Pancreas (tissue), 10 donors: ENCODE data around the gene RPRD1A. TPM values are rescaled to one million over a fixed set of nuclear protein-coding genes. Genes with fewer than 3 reads are reported as not detected.
A peak's percentile ranks its signal among the peaks of the same experiment; 100 is the strongest.
"Not testable (repeated sequence)": the region's sequence is repeated elsewhere in the genome, so short reads cannot be mapped to it uniquely, and the experiment has no call there.

Source experiments
- ATAC-seq, 4 donors: fragments of 200-7000 bp; cut with Tn5 transposase; one replicate each; pipeline versions ENCODE4 v1.8.0 to v1.9.1; 2020; ENCODE audit warnings: mild to moderate bottlenecking in 4 of 4, moderate library complexity in 4 of 4
- DNase-seq, 6 donors: peaks; one replicate each; pipeline ENCODE4 v3.0.0-alpha.2; 2020
- FAIRE-seq: peaks from 2 replicates; lab custom pipeline; 2012; peaks lifted over from hg19 to GRCh38; lab: Jason Lieb, UNC
- H3K27ac ChIP-seq, 4 donors: fragments of 200-600 bp; sonication (generic); 1 replicate in 3 of 4; 2 replicates in 1 of 4; pipeline versions ENCODE4 v1.5.0 to v1.8.0; 2020
- H3K27me3 ChIP-seq, 4 donors: fragments of 200-600 bp; one replicate each; pipeline ENCODE4 v1.8.0; 2021
- H3K36me3 ChIP-seq, 3 donors: fragments of 200-600 bp; sonication (generic) in 1 of 3; one replicate each; pipeline versions ENCODE4 v1.5.0 to v1.8.0; 2020 to 2021
- H3K4me1 ChIP-seq, 3 donors: fragments of 200-600 bp; one replicate each; pipeline ENCODE4 v1.8.0; 2021
- H3K4me3 ChIP-seq, 4 donors: fragments of 200-600 bp; sonication (generic) in 2 of 4; one replicate each; pipeline versions ENCODE4 v1.5.0 to v1.8.0; 2020 to 2021
- H3K9me3 ChIP-seq, 4 donors: fragments of 200-600 bp; one replicate each; pipeline ENCODE4 v1.8.0; 2021
- CTCF ChIP-seq, 4 donors: fragments of 200-600 bp; sonication (generic) in 3 of 4; IDR thresholded peaks; one replicate each; pipeline versions ENCODE4 v1.5.0 to v1.8.0; 2021; ENCODE audit warnings: antibody characterized with exemption in 4 of 4
- WGBS, 2 donors: extraction: QIAGEN DNeasy Blood & Tissue Kit; methylation state at CpG; one replicate each; pipeline ENCODE4 v1.1.7; 2013; 5-methylcytosine and 5-hydroxymethylcytosine counted together
- intact Hi-C, 3 donors: fragments of 100-400 bp; cut with DNase I; formaldehyde crosslinking; loops; one replicate each; pipeline versions ENCODE4 v1.11.1 to v1.14.2; 2022
- polyA plus RNA-seq, 2 donors: library from polyadenylated mRNA; stranded (reverse); fragments of 200-250 nt; gene quantifications; one replicate each; pipeline ENCODE4 v1.2.3, GENCODE V29; 2013
- total RNA-seq, 6 donors: library from RNA; stranded (reverse); fragmentation: NEBNext Ultra II Directional in 4 of 6; extraction: Animal tissue kit (Norgen Biotek cat#: 25700) in 4 of 6; gene quantifications; one replicate each; pipeline versions ENCODE4 v1.2.1 to v1.2.4, GENCODE V29; 2021 to 2023
- donor health status: healthy with polysubstance abuse.
- donor health status: DM: no; HTN: no; CAD: no; lungs with moderate emphysema.
- donor health status: DM: no; HTN: no; CAD: no.
- donor health status: control.
- donor health status: control.
- donor health status: Bipolar disorder and iron deficiency.
- donor health status: DM: yes; HTN: yes; CAD: no.
- donor health status: DM: no; HTN: no; CAD: no.
- donor health status: DM: no; HTN: no; CAD: no.
- donor health status: DM: yes; HTN: yes; CAD: no.

RPRD1A gene
- total and polyA plus RNA-seq, 8 donors: 14.0 to 30.9 (median 21.9) TPM

GRCh38 chr18:35971661-35972196, 95.6 kb downstream of the RPRD1A start:
- no peak for TF ChIP-seq CTCF (IDR thresholded peaks at IDR 0.05)
- Histone ChIP-seq H3K4me3 (peak overlapping the region; percentile 57 to 75 (median 60)), H3K9me3 (no peaks in the 10 kb centered on the region), H3K27me3 (no peaks in the 10 kb centered on the region), H3K27ac (peak overlapping the region; percentile 49 to 92 (median 81)), H3K36me3 (peaks cover 0 to 5% (median 0%) of the 10 kb centered on the region in 3 donors), H3K4me1 (peaks cover 0 to 14% (median 13%) of the 10 kb centered on the region in 3 donors)
- FAIRE-seq: no peak
- 24 to 26% methylated on average over 15 of the region's 15 CpGs for WGBS, 2 donors
- DNase-seq: no peak
- intact Hi-C loops: no loop called here
- ATAC-seq: peak; percentile 14 to 26 (median 22)

- FAIRE-seq (no peak), ATAC-seq (no peak), DNase-seq (no peak)
- TF ChIP-seq CTCF (IDR thresholded peaks at IDR 0.05): no peak
- no peaks in the 10 kb centered on the region for H3K9me3 ChIP-seq
- H3K4me3 ChIP-seq: no peak overlapping the region
- intact Hi-C loops: no loop called here
- H3K4me1 ChIP-seq: peaks cover 0 to 14% (median 13%) of the 10 kb centered on the region in 3 donors
- no peak overlapping the region for H3K27ac ChIP-seq
- no peaks in the 10 kb centered on the region for H3K36me3 ChIP-seq
- H3K27me3 ChIP-seq: no peaks in the 10 kb centered on the region
These were observed 97.7 kb downstream of the RPRD1A start for GRCh38 chr18:35969676-35970075.

- intact Hi-C loops: no loop called here
- H3K4me1 ChIP-seq: peaks cover 0 to 2% (median 1%) of the 10 kb centered on the region in 3 donors
- no peaks in the 10 kb centered on the region for H3K9me3 ChIP-seq
- ATAC-seq (no peak), DNase-seq (no peak), FAIRE-seq (no peak)
- no peak for TF ChIP-seq CTCF (IDR thresholded peaks at IDR 0.05)
- H3K27ac ChIP-seq: no peak overlapping the region
- H3K4me3 ChIP-seq: no peak overlapping the region
- H3K36me3 ChIP-seq: no peaks in the 10 kb centered on the region
- 78 to 79% methylated on average over 9 of the region's 9 CpGs for WGBS, 2 donors
- no peaks in the 10 kb centered on the region for H3K27me3 ChIP-seq
These were observed 99.0 kb downstream of the RPRD1A start for GRCh38 chr18:35968278-35968880.

GRCh38 chr18:35967866-35968265, 99.5 kb downstream of the RPRD1A start:
- H3K4me1 ChIP-seq, H3K9me3 ChIP-seq, DNase-seq, FAIRE-seq, ATAC-seq, H3K4me3 ChIP-seq, H3K27me3 ChIP-seq, H3K36me3 ChIP-seq, intact Hi-C loops, H3K27ac ChIP-seq: not testable (repeated sequence)
- 75 to 82% methylated on average over 4 of the region's 4 CpGs for WGBS, 2 donors

GRCh38 chr18:35964319-35964718, 103.0 kb downstream of the RPRD1A start:
- no peaks in the 10 kb centered on the region for H3K9me3 ChIP-seq
- no peak for DNase-seq
- TF ChIP-seq CTCF (IDR thresholded peaks at IDR 0.05): no peak
- no peak for ATAC-seq
- intact Hi-C loops: no loop called here
- FAIRE-seq: no peak
- no peaks in the 10 kb centered on the region for H3K27me3 ChIP-seq
- H3K4me3 ChIP-seq: no peak overlapping the region
- H3K27ac ChIP-seq: no peak overlapping the region
- no peaks in the 10 kb centered on the region for H3K36me3 ChIP-seq
- no peaks in the 10 kb centered on the region for H3K4me1 ChIP-seq
